GM23338 (cell line): Measurements from ENCODE around the gene PECR. TPM values are rescaled to one million over a fixed set of nuclear protein-coding genes. Genes with fewer than 3 reads are reported as not detected.

Source experiments
- ATAC-seq: fragments of 200-7000 bp; cut with Tn5 transposase; 3 replicates; pipeline ENCODE4 v1.9.1; 2020
- DNase-seq: peaks from one replicate; pipeline ENCODE4 v3.0.0-alpha.2; 2015; ENCODE audit warnings: low spot score
- H2AFZ ChIP-seq: fragments of 200-600 bp; sonication (generic); 2 replicates; pipeline ENCODE4 v1.8.0; 2016; ENCODE audit warnings: antibody characterized with exemption, mild to moderate bottlenecking, moderate library complexity
- H3F3A ChIP-seq: fragments of 200-600 bp; sonication (generic); replicated peaks from 2 replicates; pipeline ENCODE4 v1.8.0; 2017; ENCODE audit warnings: antibody characterized with exemption, mixed run types, low read depth
- H3K27ac ChIP-seq: fragments of 200-600 bp; sonication (generic); 2 replicates; pipeline ENCODE4 v1.6.1; 2016; ENCODE audit warnings: low read depth
- H3K27me3 ChIP-seq: fragments of 200-600 bp; sonication (generic); 2 replicates; pipeline ENCODE4 v1.8.0; 2016; ENCODE audit warnings: mild to moderate bottlenecking, mixed run types, moderate library complexity; ENCODE audit not compliant: insufficient read depth
- H3K36me3 ChIP-seq: fragments of 200-600 bp; sonication (generic); 2 replicates; pipeline ENCODE4 v1.8.0; 2016; ENCODE audit warnings: mild to moderate bottlenecking; ENCODE audit not compliant: insufficient read depth
- H3K4me1 ChIP-seq: fragments of 200-600 bp; sonication (generic); 2 replicates; pipeline ENCODE4 v1.8.0; 2016; ENCODE audit warnings: mild to moderate bottlenecking, moderate library complexity; ENCODE audit not compliant: insufficient read depth
- H3K4me2 ChIP-seq: fragments of 200-600 bp; sonication (generic); 2 replicates; pipeline ENCODE4 v1.7.1; 2017; ENCODE audit warnings: mixed run types
- H3K4me3 ChIP-seq: fragments of 200-600 bp; sonication (generic); 2 replicates; pipeline ENCODE4 v1.6.1; 2016; ENCODE audit warnings: mixed run types
- H3K79me2 ChIP-seq: fragments of 200-600 bp; sonication (generic); replicated peaks from 2 replicates; pipeline ENCODE4 v1.8.0; 2017; ENCODE audit warnings: mild to moderate bottlenecking; ENCODE audit not compliant: insufficient read depth
- H3K9me2 ChIP-seq: fragments of 200-600 bp; sonication (generic); 2 replicates; pipeline ENCODE4 v1.8.0; 2017; ENCODE audit not compliant: insufficient read depth
- H4K20me1 ChIP-seq: fragments of 200-600 bp; sonication (generic); replicated peaks from 2 replicates; pipeline ENCODE4 v1.8.0; 2017; ENCODE audit warnings: mild to moderate bottlenecking; ENCODE audit not compliant: insufficient read depth
- H3K27ac Mint-ChIP-seq: 2 replicates; pipeline ENCODE4 v1.8.0; 2020; ENCODE audit warnings: inconsistent platforms, mild to moderate bottlenecking, moderate library complexity, mixed read lengths
- H3K27me3 Mint-ChIP-seq: 3 replicates; pipeline ENCODE4 v1.8.0; 2022; ENCODE audit warnings: low read depth, mild to moderate bottlenecking, moderate library complexity, mixed read lengths, inconsistent platforms; ENCODE audit not compliant: insufficient read depth, poor library complexity
- H3K36me3 Mint-ChIP-seq: 3 replicates; pipeline ENCODE4 v1.8.0; 2021; ENCODE audit warnings: low read depth, mild to moderate bottlenecking, inconsistent platforms, moderate library complexity, mixed read lengths
- H3K4me1 Mint-ChIP-seq: 3 replicates; pipeline ENCODE4 v1.8.0; 2020; ENCODE audit warnings: mild to moderate bottlenecking, inconsistent platforms, mixed read lengths
- H3K4me3 Mint-ChIP-seq: 3 replicates; pipeline ENCODE4 v1.8.0; 2021; ENCODE audit warnings: moderate library complexity, mild to moderate bottlenecking, inconsistent platforms, mixed read lengths
- H3K9me3 Mint-ChIP-seq: 3 replicates; pipeline ENCODE4 v1.8.0; 2020; ENCODE audit warnings: moderate library complexity, mild to moderate bottlenecking, inconsistent platforms, mixed read lengths
- CREB1 ChIP-seq: fragments of 250-450 bp; sonication (Bioruptor Pico); IDR thresholded peaks from 2 replicates; pipeline ENCODE4 v1.5.0; 2020; ENCODE audit warnings: low read depth, mild to moderate bottlenecking, moderate library complexity
- EZH2 ChIP-seq: fragments of 200-600 bp; sonication (generic); IDR thresholded peaks from one replicate; pipeline ENCODE4 v1.8.0; 2017; ENCODE audit warnings: antibody characterized with exemption, mild to moderate bottlenecking, low read depth; ENCODE audit not compliant: unreplicated experiment
- EZH2phosphoT487 ChIP-seq: fragments of 200-600 bp; sonication (generic); IDR thresholded peaks from one replicate; pipeline ENCODE4 v1.8.1; 2018; ENCODE audit warnings: antibody characterized with exemption; ENCODE audit not compliant: unreplicated experiment
- JUNB ChIP-seq: IDR thresholded peaks from one replicate; pipeline ENCODE4 v1.6.1; 2016; ENCODE audit warnings: antibody characterized with exemption; ENCODE audit not compliant: unreplicated experiment
- NANOG ChIP-seq: IDR thresholded peaks from 2 replicates; pipeline ENCODE4 v1.6.1; 2016; ENCODE audit warnings: antibody characterized with exemption, borderline replicate concordance
- POLR2AphosphoS5 ChIP-seq: IDR thresholded peaks from 2 replicates; pipeline ENCODE4 v1.6.1; 2016; ENCODE audit warnings: antibody characterized with exemption, low read depth
- REST ChIP-seq: IDR thresholded peaks from one replicate; pipeline ENCODE4 v1.6.1; 2018; ENCODE audit warnings: antibody characterized with exemption; ENCODE audit not compliant: unreplicated experiment
- STAT1 ChIP-seq: IDR thresholded peaks from one replicate; pipeline ENCODE4 v1.6.1; 2016; ENCODE audit warnings: antibody characterized with exemption; ENCODE audit not compliant: unreplicated experiment
- ZNF114 ChIP-seq: fragments of 250-450 bp; sonication (Bioruptor Pico); IDR thresholded peaks from 2 replicates; pipeline ENCODE4 v1.5.0; 2020; ENCODE audit warnings: mild to moderate bottlenecking, moderate library complexity
- ZNF331 ChIP-seq: fragments of 250-450 bp; sonication (Bioruptor Pico); IDR thresholded peaks from 2 replicates; pipeline ENCODE4 v1.5.0; 2020; ENCODE audit warnings: low read depth, mild to moderate bottlenecking, moderate library complexity
- polyA plus RNA-seq: library from polyadenylated mRNA; unstranded; fragments of >200 nt; fragmentation: Nextera tagmentation; extraction: Ambion mirVana; gene quantifications from 2 replicates; pipeline ENCODE4 v1.2.1, GENCODE V29; 2016
- total RNA-seq: library from RNA; depleted of rRNA; stranded (reverse); fragments of >200 nt; shearing (Covaris generic); gene quantifications from 2 replicates; pipeline ENCODE4 v1.2.3, GENCODE V29; 2014
- TF ChIP-seq, protein P1 (sequence below), 2 experiments: fragments of 200-600 bp in 1 of 2; sonication (generic) in 1 of 2; conservative IDR thresholded peaks; 2 replicates each; pipeline versions ENCODE4 v1.5.1 to v1.6.1; 2016 to 2017; ENCODE audit warnings: antibody characterized with exemption in 2 of 2, low read depth in 2 of 2, mild to moderate bottlenecking in 2 of 2, moderate library complexity in 1 of 2
- TF ChIP-seq, protein P2 (sequence below): IDR thresholded peaks from 2 replicates; pipeline ENCODE4 v1.6.1; 2016; ENCODE audit warnings: antibody characterized with exemption
- TF ChIP-seq, protein P3 (sequence below): fragments of 250-450 bp; sonication (Bioruptor Pico); IDR thresholded peaks from 2 replicates; pipeline ENCODE4 v1.5.0; 2020; ENCODE audit warnings: mild to moderate bottlenecking, moderate library complexity

The PECR gene
- total and polyA plus RNA-seq, 2 experiments from 2014 or later = 12.1 to 15.5 TPM

DNA sequence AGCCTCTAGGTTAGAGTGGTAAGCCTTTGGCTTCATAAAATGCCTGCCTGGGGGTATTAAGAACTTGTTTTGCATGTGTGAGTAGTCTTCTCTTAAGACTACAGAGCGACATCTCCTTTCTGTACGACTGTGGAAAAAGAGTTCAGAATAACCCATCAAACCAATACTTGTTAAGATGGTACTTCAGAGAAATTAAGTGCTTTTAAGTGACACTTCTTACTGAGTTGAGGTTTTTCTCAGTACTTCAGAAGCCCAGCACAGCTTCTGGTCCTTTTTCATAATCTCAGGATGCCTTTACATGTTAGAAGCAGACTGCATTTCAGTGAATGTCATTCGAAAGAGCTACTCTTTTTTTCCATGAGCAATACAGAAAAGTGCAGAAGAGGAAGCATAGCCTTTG lies 38.4 kb upstream of the PECR start (continued):
- TF ChIP-seq, protein P1, sequence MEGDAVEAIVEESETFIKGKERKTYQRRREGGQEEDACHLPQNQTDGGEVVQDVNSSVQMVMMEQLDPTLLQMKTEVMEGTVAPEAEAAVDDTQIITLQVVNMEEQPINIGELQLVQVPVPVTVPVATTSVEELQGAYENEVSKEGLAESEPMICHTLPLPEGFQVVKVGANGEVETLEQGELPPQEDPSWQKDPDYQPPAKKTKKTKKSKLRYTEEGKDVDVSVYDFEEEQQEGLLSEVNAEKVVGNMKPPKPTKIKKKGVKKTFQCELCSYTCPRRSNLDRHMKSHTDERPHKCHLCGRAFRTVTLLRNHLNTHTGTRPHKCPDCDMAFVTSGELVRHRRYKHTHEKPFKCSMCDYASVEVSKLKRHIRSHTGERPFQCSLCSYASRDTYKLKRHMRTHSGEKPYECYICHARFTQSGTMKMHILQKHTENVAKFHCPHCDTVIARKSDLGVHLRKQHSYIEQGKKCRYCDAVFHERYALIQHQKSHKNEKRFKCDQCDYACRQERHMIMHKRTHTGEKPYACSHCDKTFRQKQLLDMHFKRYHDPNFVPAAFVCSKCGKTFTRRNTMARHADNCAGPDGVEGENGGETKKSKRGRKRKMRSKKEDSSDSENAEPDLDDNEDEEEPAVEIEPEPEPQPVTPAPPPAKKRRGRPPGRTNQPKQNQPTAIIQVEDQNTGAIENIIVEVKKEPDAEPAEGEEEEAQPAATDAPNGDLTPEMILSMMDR (conservative IDR thresholded peaks at IDR 0.05; ENCODE audit: low read depth in 2 of 2) = no peak
- TF ChIP-seq, protein P2, sequence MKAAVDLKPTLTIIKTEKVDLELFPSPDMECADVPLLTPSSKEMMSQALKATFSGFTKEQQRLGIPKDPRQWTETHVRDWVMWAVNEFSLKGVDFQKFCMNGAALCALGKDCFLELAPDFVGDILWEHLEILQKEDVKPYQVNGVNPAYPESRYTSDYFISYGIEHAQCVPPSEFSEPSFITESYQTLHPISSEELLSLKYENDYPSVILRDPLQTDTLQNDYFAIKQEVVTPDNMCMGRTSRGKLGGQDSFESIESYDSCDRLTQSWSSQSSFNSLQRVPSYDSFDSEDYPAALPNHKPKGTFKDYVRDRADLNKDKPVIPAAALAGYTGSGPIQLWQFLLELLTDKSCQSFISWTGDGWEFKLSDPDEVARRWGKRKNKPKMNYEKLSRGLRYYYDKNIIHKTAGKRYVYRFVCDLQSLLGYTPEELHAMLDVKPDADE = no peak
- TF ChIP-seq POLR2AphosphoS5 = no peak
- TF ChIP-seq STAT1 = no peak
- TF ChIP-seq CREB1 (CRISPR knock-in tag) = no peak
- no peak for TF ChIP-seq ZNF331 (CRISPR knock-in tag)
- TF ChIP-seq ZNF114 = no peak
- TF ChIP-seq EZH2 = no peak
- no peak for TF ChIP-seq NANOG
- TF ChIP-seq REST = no peak

DNA sequence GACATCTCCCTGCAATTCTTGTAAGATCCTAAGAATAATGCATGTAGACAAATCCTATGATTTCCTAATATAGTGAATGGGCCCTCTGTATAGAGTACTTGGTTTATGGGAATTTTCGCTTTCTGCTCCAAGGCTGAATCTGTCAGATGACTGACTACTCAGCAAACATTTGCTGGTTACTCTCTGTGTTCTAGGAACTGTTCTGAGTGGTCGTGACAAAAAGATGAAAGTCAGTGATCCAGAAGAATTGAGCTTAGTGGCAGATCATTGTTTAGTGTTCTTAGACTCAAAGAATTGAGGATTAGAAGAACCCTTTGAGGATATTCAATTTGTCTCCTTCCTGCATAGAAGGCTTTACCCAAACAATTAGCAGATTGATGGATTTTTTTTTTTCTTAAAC lies 37.5 kb upstream of the PECR start:
- peaks cover 7% of the 10 kb centered on the region for H3K4me1 ChIP-seq
- no peak overlapping the region for H3K4me3 ChIP-seq
- peaks cover 92% of the 10 kb centered on the region for H3K79me2 ChIP-seq
- Mint-ChIP-seq H3K27me3 (peaks cover 12% of the 10 kb centered on the region), H3K9me3 (no peaks in the 10 kb centered on the region; the same call in 2 of the 3 replicates), H3K4me3 (no peak overlapping the region), H3K27ac (no peak overlapping the region; the same call in 1 of the 2 replicates), H3K36me3 (peaks cover 99% of the 10 kb centered on the region), H3K4me1 (peaks cover 17% of the 10 kb centered on the region)
- H3K36me3 ChIP-seq = peaks cover 90% of the 10 kb centered on the region
- no peak overlapping the region for H2AFZ ChIP-seq
- no peak for DNase-seq
- H3K27ac ChIP-seq = no peak overlapping the region
- peaks cover 20% of the 10 kb centered on the region for H4K20me1 ChIP-seq
- peaks cover 9% of the 10 kb centered on the region for H3F3A ChIP-seq
- no peaks in the 10 kb centered on the region for H3K9me2 ChIP-seq
- no peak overlapping the region for H3K4me2 ChIP-seq
- no peaks in the 10 kb centered on the region for H3K27me3 ChIP-seq
- no peak for ATAC-seq
- TF ChIP-seq EZH2phosphoT487 = no peak
- TF ChIP-seq, protein P3, sequence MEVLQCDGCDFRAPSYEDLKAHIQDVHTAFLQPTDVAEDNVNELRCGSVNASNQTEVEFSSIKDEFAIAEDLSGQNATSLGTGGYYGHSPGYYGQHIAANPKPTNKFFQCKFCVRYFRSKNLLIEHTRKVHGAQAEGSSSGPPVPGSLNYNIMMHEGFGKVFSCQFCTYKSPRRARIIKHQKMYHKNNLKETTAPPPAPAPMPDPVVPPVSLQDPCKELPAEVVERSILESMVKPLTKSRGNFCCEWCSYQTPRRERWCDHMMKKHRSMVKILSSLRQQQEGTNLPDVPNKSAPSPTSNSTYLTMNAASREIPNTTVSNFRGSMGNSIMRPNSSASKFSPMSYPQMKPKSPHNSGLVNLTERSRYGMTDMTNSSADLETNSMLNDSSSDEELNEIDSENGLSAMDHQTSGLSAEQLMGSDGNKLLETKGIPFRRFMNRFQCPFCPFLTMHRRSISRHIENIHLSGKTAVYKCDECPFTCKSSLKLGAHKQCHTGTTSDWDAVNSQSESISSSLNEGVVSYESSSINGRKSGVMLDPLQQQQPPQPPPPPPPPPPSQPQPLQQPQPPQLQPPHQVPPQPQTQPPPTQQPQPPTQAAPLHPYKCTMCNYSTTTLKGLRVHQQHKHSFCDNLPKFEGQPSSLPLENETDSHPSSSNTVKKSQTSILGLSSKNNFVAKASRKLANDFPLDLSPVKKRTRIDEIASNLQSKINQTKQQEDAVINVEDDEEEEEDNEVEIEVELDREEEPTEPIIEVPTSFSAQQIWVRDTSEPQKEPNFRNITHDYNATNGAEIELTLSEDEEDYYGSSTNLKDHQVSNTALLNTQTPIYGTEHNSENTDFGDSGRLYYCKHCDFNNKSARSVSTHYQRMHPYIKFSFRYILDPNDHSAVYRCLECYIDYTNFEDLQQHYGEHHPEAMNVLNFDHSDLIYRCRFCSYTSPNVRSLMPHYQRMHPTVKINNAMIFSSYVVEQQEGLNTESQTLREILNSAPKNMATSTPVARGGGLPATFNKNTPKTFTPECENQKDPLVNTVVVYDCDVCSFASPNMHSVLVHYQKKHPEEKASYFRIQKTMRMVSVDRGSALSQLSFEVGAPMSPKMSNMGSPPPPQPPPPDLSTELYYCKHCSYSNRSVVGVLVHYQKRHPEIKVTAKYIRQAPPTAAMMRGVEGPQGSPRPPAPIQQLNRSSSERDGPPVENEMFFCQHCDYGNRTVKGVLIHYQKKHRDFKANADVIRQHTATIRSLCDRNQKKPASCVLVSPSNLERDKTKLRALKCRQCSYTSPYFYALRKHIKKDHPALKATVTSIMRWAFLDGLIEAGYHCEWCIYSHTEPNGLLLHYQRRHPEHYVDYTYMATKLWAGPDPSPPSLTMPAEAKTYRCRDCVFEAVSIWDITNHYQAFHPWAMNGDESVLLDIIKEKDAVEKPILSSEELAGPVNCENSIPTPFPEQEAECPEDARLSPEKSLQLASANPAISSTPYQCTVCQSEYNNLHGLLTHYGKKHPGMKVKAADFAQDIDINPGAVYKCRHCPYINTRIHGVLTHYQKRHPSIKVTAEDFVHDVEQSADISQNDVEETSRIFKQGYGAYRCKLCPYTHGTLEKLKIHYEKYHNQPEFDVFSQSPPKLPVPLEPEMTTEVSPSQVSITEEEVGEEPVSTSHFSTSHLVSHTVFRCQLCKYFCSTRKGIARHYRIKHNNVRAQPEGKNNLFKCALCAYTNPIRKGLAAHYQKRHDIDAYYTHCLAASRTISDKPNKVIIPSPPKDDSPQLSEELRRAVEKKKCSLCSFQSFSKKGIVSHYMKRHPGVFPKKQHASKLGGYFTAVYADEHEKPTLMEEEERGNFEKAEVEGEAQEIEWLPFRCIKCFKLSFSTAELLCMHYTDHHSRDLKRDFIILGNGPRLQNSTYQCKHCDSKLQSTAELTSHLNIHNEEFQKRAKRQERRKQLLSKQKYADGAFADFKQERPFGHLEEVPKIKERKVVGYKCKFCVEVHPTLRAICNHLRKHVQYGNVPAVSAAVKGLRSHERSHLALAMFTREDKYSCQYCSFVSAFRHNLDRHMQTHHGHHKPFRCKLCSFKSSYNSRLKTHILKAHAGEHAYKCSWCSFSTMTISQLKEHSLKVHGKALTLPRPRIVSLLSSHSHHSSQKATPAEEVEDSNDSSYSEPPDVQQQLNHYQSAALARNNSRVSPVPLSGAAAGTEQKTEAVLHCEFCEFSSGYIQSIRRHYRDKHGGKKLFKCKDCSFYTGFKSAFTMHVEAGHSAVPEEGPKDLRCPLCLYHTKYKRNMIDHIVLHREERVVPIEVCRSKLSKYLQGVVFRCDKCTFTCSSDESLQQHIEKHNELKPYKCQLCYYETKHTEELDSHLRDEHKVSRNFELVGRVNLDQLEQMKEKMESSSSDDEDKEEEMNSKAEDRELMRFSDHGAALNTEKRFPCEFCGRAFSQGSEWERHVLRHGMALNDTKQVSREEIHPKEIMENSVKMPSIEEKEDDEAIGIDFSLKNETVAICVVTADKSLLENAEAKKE (CRISPR knock-in tag) = no peak
- no peak for TF ChIP-seq JUNB
- no peak for TF ChIP-seq NANOG
- no peak for TF ChIP-seq CREB1 (CRISPR knock-in tag)
- TF ChIP-seq STAT1 = no peak
